Measurements from ENCODE around the gene AVEN.
"Not testable (repeated sequence)": the region's sequence is repeated elsewhere in the genome, so short reads cannot be mapped to it uniquely, and the experiment has no call there.

Gene AVEN

DNA sequence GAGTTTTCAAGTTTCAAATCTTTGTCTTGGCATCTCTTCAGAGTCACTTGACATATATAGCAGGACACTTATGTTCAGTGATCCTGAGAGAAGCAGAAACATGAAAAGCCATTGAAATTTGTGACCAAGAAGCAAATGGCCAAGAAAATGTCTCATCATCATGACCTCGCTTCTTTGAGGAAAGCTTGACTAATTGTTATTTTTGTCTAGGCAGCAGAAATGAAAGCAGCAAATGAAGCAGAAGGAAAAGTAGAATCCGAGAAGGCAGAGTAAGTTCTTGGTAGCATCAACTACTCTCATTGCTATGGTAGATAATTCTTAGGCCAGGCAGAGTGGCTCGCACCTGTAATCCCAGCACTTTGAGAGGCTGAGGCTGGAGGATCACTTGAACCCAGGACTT lies 198.4 kb downstream of the AVEN start:
- DNase-seq = no peak

DNA sequence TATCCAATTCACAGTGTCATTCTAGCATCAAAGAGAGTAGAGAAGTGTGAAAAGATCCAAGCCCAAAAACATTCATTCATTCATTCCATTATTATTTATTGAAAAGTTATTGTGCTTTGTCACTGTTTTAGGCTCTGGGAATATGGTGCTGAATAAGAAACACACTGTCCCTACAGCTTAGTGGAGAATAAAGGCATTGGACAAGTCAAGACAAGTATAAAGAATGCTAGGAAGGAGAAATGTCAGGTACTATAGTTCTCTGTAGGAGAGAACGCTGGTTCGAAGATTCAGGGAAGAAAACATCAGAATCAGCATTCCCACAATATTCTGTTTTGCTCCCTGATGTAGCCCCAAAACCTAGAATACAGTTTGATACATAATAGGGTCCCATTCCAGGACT lies 199.5 kb downstream of the AVEN start:
- DNase-seq = no peak

GRCh38 chr15:33837294-33837693 lies 201.7 kb downstream of the AVEN start:
- DNase-seq = no peak

DNA sequence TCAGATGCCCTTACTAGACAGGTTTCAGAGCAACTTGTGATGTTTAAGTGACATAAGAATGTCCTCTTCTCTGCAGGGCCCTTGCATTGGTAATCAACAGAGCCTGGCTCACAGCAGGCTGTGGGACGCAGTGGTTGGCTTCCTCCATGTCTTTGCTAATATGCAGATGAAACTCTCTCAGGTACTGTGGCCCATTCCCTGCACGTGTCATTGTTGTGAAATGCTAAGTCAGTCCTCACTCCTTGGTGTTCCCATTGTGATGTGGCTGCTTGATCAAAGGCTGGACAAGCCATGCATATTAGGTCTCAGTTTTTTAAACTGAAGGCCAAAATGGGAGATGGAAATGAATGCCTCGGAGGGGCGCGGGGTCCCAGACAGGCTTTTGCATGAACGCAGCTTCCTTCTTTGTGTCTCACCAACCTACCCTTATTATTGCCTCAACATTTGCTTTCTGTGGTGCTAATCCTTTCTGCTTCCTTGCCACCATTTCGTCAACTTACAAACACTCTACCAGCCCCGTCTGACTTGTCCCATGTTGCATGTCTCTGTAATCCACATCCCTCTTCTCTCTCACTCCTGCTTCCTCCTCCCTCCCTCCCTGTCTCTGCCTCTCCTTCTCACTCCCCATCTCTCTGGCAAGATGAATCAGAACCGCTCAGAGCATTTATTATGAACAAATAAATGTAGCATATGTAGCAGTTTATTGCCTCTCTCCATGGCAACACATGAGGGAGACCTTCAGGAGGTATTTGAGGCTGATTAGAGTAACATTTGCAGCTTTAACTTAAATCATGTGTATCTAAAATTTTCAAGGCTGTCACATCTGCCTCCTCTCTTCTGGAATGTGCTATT lies 203.9 kb downstream of the AVEN start:
- DNase-seq = no peak

DNA sequence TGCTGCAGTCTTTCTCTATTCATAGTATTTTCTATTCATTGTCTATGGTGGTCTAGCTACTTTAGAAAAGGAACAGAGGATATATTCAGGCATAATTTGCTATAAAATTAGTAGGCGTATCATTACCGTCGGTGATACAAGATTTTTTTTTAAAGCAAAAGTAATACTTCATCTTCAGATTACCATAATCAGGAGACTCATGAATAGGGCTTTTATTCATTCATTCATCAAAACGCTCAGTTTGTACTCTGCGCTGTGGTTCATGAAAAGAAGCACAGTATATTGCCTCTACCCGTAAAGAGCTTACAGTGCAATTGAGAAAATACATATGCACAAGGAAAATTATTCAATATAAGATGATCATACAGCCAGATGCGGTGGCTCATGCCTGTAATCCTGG lies 207.4 kb downstream of the AVEN start:
- DNase-seq = no peak

DNA sequence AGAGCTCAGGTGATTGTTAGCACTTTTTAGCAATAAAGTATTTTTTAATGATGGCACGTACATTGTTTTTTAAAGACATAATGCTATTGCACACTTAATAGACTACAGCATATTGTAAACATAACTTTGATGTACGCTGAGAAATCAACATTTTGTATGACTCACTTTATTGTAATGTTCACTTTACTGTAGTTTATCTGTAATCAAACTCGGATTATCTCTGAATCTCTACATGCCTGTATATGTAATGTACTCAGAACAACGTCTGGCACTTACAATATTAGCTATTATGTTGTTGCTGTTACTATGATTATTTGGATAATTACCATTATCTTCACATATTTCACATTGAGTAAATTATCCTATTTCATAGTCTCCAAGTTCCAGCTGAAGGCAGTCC lies 208.7 kb downstream of the AVEN start:
- DNase-seq = no peak

- DNase-seq = no peak
Observed at GRCh38 chr15:33826201-33826600, 212.8 kb downstream of the AVEN start.

- DNase-seq = no peak
Observed at GRCh38 chr15:33825453-33825852, 213.6 kb downstream of the AVEN start.

- DNase-seq = no peak
Observed at GRCh38 chr15:33823119-33823518, 215.9 kb downstream of the AVEN start.

DNA sequence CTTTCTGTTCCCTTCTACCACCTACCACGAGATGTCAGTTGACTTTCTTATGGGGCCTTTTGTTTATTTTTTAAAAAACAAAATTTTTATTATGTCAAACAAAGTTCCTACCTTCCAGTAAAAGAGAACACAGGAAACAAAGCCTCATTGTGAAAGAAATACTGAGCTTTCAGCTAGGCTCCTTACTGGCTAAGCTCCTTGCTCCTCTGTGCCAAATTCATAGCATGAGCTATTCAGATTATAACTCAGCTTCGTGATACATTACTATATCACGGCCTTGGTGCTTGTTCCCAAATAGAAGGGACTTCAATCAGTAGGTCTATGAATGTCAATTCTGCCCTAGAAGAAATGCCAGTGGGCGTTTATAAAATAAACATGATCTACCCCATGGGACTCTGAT lies 216.5 kb downstream of the AVEN start:
- DNase-seq = no peak

- DNase-seq = not testable (repeated sequence)
Observed at GRCh38 chr15:33819499-33819898, 219.5 kb downstream of the AVEN start.
